ENCODE measurements around the gene IPO9. TPM values are rescaled to one million over a fixed set of nuclear protein-coding genes. Genes with fewer than 3 reads are reported as not detected.

Gene IPO9
- total and polyA plus RNA-seq, 10 of the 15 experiments (the other 5 are each of a cell fraction or from before 2014, with no cell fraction given), result 19.1 to 77.3 (median 34.1) TPM

DNA sequence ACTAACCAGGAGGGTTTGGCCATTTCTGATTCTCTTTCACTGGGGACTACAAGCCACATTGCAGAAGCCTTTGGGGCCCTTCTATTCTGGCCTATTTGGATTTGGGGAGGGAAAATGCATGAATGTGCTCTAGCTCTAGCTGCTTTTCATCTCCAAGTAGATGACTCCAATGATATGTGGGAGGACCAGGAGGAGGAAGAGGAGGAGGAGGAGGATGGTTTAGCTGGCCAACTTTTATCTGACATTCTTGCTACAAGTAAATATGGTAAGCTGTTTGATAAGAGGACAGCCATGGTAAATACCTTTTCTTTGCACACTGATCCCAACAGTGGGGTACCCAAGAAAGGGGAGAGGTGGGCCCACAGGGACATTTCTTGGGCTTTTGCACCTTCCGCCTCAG, 45.7 kb downstream of the IPO9 start (continued):
- TF ChIP-seq SMAD1 (IDR thresholded peaks at IDR 0.05; ENCODE audit: low read depth, partially characterized antibody) (no peak), CHD2 (IDR thresholded peaks at IDR 0.05; ENCODE audit: borderline replicate concordance, low read depth, low read length) (no peak), MYB (IDR thresholded peaks at IDR 0.05; ENCODE audit: borderline replicate concordance, low read depth, low read length) (no peak), HDAC6 (IDR thresholded peaks at IDR 0.05; ENCODE audit: unreplicated experiment) (no peak), RAD51 (IDR thresholded peaks at IDR 0.05) (no peak), MEF2B (IDR thresholded peaks at IDR 0.05; ENCODE audit: partially characterized antibody, poor library complexity, severe bottlenecking) (no peak), TCF7 (IDR thresholded peaks at IDR 0.05; ENCODE audit: borderline replicate concordance) (no peak)
- TF ChIP-seq, protein P1, sequence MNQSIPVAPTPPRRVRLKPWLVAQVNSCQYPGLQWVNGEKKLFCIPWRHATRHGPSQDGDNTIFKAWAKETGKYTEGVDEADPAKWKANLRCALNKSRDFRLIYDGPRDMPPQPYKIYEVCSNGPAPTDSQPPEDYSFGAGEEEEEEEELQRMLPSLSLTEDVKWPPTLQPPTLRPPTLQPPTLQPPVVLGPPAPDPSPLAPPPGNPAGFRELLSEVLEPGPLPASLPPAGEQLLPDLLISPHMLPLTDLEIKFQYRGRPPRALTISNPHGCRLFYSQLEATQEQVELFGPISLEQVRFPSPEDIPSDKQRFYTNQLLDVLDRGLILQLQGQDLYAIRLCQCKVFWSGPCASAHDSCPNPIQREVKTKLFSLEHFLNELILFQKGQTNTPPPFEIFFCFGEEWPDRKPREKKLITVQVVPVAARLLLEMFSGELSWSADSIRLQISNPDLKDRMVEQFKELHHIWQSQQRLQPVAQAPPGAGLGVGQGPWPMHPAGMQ (IDR thresholded peaks at IDR 0.05; ENCODE audit: borderline replicate concordance), result no peak
- TF ChIP-seq, protein P2, sequence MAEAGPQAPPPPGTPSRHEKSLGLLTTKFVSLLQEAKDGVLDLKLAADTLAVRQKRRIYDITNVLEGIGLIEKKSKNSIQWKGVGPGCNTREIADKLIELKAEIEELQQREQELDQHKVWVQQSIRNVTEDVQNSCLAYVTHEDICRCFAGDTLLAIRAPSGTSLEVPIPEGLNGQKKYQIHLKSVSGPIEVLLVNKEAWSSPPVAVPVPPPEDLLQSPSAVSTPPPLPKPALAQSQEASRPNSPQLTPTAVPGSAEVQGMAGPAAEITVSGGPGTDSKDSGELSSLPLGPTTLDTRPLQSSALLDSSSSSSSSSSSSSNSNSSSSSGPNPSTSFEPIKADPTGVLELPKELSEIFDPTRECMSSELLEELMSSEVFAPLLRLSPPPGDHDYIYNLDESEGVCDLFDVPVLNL (IDR thresholded peaks at IDR 0.05; ENCODE audit: low read depth, low read length), result no peak

DNA sequence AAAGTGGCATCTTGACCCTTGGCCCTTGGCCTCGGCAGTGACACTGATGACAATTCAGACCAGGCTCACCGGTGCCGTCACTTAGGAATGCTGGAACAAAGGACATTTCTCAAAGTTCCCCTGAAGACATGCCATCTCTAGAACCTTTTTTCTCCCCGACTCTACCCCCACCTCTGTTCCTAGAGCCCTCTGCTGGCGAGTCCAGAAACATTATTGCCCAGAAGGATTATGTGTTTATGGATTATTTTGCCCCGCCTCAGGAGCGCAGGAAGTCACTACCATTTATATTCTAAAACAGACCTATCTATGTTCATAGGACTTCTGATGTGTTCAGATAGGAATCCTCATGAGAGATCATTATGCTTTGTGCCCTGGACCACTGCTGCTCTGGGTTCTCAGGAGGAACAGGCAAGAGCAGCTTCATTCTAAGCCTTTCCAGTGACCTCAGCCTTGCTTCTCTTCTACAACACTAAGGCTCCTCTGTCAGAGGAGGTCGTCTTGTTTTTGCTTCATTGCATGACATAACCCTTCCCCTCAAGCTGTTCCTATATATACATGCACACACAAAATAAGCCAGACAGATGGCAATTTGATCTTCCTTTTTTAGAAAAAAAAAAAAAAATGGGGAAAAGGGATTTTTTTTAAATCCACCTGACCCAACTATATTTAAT, 47.3 kb downstream of the IPO9 start:
- TF ChIP-seq FOS (IDR thresholded peaks at IDR 0.05; ENCODE audit: borderline replicate concordance, extremely low read depth, insufficient read length), result no peak
- TF ChIP-seq, protein P3, sequence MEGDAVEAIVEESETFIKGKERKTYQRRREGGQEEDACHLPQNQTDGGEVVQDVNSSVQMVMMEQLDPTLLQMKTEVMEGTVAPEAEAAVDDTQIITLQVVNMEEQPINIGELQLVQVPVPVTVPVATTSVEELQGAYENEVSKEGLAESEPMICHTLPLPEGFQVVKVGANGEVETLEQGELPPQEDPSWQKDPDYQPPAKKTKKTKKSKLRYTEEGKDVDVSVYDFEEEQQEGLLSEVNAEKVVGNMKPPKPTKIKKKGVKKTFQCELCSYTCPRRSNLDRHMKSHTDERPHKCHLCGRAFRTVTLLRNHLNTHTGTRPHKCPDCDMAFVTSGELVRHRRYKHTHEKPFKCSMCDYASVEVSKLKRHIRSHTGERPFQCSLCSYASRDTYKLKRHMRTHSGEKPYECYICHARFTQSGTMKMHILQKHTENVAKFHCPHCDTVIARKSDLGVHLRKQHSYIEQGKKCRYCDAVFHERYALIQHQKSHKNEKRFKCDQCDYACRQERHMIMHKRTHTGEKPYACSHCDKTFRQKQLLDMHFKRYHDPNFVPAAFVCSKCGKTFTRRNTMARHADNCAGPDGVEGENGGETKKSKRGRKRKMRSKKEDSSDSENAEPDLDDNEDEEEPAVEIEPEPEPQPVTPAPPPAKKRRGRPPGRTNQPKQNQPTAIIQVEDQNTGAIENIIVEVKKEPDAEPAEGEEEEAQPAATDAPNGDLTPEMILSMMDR (IDR thresholded peaks at IDR 0.05 in 2 of 3, conservative IDR thresholded peaks at IDR 0.05 in 1 of 3; ENCODE audit: control insufficient read depth in 2 of 3, extremely low read depth in 1 of 3, insufficient read depth in 1 of 3, low read depth in 3 of 3, low read length in 3 of 3), result peak; percentile 7 to 25 (median 21); a peak in 2 of 6 replicates
- WGBS (ENCODE audit: insufficient coverage, insufficient replicate concordance, low lambda C conversion rate, missing lambda C conversion rate), result 71% methylated on average over 8 of the region's 8 CpGs
- intact Hi-C loops (cut with micrococcal nuclease; ENCODE audit: unreplicated experiment), result loop anchor here (5.0 kb wide), 1 partner anchor 241 kb away; no protein-coding TSS in a partner anchor
- Histone ChIP-seq H3K36me3 (ENCODE audit: control insufficient read depth in 2 of 2, insufficient read depth in 2 of 2, low read length in 1 of 2) (peaks cover 17 to 28% of the 10 kb centered on the region in 2 experiments), H4K20me1 (ENCODE audit: control insufficient read depth, insufficient read depth) (no peaks in the 10 kb centered on the region), H3K4me2 (ENCODE audit: control insufficient read depth, insufficient read depth) (no peak overlapping the region), H3K79me2 (ENCODE audit: control insufficient read depth, insufficient read depth, low read length) (no peaks in the 10 kb centered on the region), H3K27me3 (replicated peaks in 1 of 2; ENCODE audit: control insufficient read depth in 2 of 2, insufficient read depth in 2 of 2, low read length in 1 of 2) (no peaks in the 10 kb centered on the region), H3K9ac (ENCODE audit: control insufficient read depth, insufficient read depth, low read length) (no peak overlapping the region), H3K27ac (ENCODE audit: control insufficient read depth, insufficient read depth) (no peak overlapping the region), H3K9me3 (replicated peaks; ENCODE audit: control insufficient read depth, insufficient read depth, low read length) (no peaks in the 10 kb centered on the region), H3K4me3 (no peak overlapping the region), H2AFZ (ENCODE audit: control insufficient read depth, low read depth, low read length) (no peak overlapping the region), H3K4me1 (ENCODE audit: control insufficient read depth, insufficient read depth, low read length) (no peaks in the 10 kb centered on the region)
- ChIA-PET RAD21 (ENCODE audit: unreplicated experiment) (no interaction called here), CTCF (interaction anchor here (0.6 to 9.1 kb wide), 3 partner anchors 9 to 24 kb away, joined by 3 to 99 read pairs (median 3); no protein-coding TSS in a partner anchor), SMC1A (ENCODE audit: uncharacterized antibody, unreplicated experiment) (no interaction called here), POLR2A (interaction anchor here (0.6 kb wide), 1 partner anchor 112 kb away, joined by 4 read pairs; no protein-coding TSS in a partner anchor)
- no TSS peak for BruUV-seq (replicated peaks)
- ATAC-seq, result no peak
- no peak for FAIRE-seq
- in situ Hi-C loops (cut with MboI), result no loop called here
- DNase-seq (ENCODE audit: low read depth, low spot score), result no peak

Data from GM12878 (cell line).